ENCODE measurements around the gene ADAMTS2. TPM values are rescaled to one million over a fixed set of nuclear protein-coding genes. Genes with fewer than 3 reads are reported as not detected.

The ADAMTS2 gene
- total RNA-seq, 1 experiment from 2014 or later, result 3.9 TPM

DNA sequence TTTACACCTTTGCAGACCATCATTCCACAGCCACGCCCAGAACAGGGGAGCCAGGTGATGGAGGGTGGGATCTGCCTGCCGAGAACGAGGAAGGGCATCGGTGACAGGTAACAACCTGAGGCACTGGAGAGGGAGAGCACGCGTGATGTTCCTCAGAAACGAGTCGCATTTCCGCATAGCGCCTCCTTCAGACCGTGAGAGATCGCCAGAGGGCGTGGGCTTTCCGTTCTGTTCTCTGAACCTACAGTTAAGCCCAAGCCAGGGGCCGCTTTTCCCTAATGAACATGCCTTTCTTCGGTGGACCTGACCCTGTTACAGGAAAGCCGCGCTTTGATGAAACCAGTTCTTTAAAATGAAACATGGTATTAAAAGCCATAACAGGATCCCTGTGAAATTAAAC lies 17.1 kb upstream of the ADAMTS2 start:
- H3K9me3 ChIP-seq (ENCODE audit: control insufficient read depth in 1 of 2, insufficient read depth in 1 of 2, low read depth in 1 of 2, low read length in 2 of 2), result no peaks in the 10 kb centered on the region
- no peak overlapping the region for H3K4me2 ChIP-seq (ENCODE audit: low read length)
- RAD21 ChIA-PET (ENCODE audit: low non-redundant PET in 1 of 2, low total read pairs in 2 of 2, uncharacterized antibody in 2 of 2, unreplicated experiment in 2 of 2), result no interaction called here
- H3K4me3 ChIP-seq (replicated peaks in 1 of 2; ENCODE audit: low read depth in 1 of 2, low read length in 2 of 2), result no peak overlapping the region
- H3K79me2 ChIP-seq (ENCODE audit: insufficient read depth, low read length), result no peaks in the 10 kb centered on the region
- H3K36me3 ChIP-seq (ENCODE audit: control insufficient read depth in 1 of 2, insufficient read depth in 2 of 2, low read length in 2 of 2), result no peaks in the 10 kb centered on the region
- no TSS peak for BruUV-seq (replicated peaks)
- no peaks in the 10 kb centered on the region for H3K9me2 ChIP-seq (ENCODE audit: insufficient read depth)
- no peak overlapping the region for H3K9ac ChIP-seq (ENCODE audit: low read length)
- DNase-seq (ENCODE audit: low read depth, low spot score) (no peak), ATAC-seq (no peak)
- H2AFZ ChIP-seq (ENCODE audit: low read depth, low read length, poor library complexity, severe bottlenecking), result no peak overlapping the region
- no peaks in the 10 kb centered on the region for H3K27me3 ChIP-seq (ENCODE audit: insufficient read depth, low read length)
- no peaks in the 10 kb centered on the region for H3K4me1 ChIP-seq (ENCODE audit: control insufficient read depth in 1 of 2, insufficient read depth in 2 of 2, low read length in 2 of 2)
- CTCF ChIA-PET, result no interaction called here
- no peak for TF ChIP-seq ZFX (IDR thresholded peaks at IDR 0.05)
- TF ChIP-seq EGR1 (IDR thresholded peaks at IDR 0.05; ENCODE audit: low read depth), result no peak
- TF ChIP-seq, protein P1, sequence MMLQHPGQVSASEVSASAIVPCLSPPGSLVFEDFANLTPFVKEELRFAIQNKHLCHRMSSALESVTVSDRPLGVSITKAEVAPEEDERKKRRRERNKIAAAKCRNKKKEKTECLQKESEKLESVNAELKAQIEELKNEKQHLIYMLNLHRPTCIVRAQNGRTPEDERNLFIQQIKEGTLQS (IDR thresholded peaks at IDR 0.05), result no peak
- TF ChIP-seq EZH2 (IDR thresholded peaks at IDR 0.05), result no peak
- TF ChIP-seq, protein P2, sequence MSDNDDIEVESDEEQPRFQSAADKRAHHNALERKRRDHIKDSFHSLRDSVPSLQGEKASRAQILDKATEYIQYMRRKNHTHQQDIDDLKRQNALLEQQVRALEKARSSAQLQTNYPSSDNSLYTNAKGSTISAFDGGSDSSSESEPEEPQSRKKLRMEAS (IDR thresholded peaks at IDR 0.05), result no peak
- no peak for TF ChIP-seq JUND (IDR thresholded peaks at IDR 0.05)
- TF ChIP-seq EZH2phosphoT487 (IDR thresholded peaks at IDR 0.05; ENCODE audit: borderline replicate concordance), result no peak
- TF ChIP-seq, protein P3, sequence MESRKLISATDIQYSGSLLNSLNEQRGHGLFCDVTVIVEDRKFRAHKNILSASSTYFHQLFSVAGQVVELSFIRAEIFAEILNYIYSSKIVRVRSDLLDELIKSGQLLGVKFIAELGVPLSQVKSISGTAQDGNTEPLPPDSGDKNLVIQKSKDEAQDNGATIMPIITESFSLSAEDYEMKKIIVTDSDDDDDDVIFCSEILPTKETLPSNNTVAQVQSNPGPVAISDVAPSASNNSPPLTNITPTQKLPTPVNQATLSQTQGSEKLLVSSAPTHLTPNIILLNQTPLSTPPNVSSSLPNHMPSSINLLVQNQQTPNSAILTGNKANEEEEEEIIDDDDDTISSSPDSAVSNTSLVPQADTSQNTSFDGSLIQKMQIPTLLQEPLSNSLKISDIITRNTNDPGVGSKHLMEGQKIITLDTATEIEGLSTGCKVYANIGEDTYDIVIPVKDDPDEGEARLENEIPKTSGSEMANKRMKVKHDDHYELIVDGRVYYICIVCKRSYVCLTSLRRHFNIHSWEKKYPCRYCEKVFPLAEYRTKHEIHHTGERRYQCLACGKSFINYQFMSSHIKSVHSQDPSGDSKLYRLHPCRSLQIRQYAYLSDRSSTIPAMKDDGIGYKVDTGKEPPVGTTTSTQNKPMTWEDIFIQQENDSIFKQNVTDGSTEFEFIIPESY (IDR thresholded peaks at IDR 0.05; ENCODE audit: extremely low read depth, insufficient replicate concordance, low read length), result no peak
- TF ChIP-seq YY1 (IDR thresholded peaks at IDR 0.05; ENCODE audit: extremely low read depth, insufficient replicate concordance, low read depth, low read length), result no peak
- TF ChIP-seq SRF (IDR thresholded peaks at IDR 0.05; ENCODE audit: low read depth), result no peak
- no peak for TF ChIP-seq FOSL1 (IDR thresholded peaks at IDR 0.05; ENCODE audit: low read depth)
- TF ChIP-seq TCF7L2 (IDR thresholded peaks at IDR 0.05; ENCODE audit: borderline replicate concordance, extremely low read depth, insufficient read depth, insufficient read length), result no peak
- no peaks in the 10 kb centered on the region for H4K20me1 ChIP-seq (ENCODE audit: insufficient read depth)
- H3K27ac ChIP-seq (ENCODE audit: low read depth, low read length), result no peak overlapping the region
- POLR2A ChIA-PET, result no interaction called here
- intact Hi-C loops (cut with micrococcal nuclease), result no loop called here

Data from HCT116 (cell line).